Activated CD4-positive, alpha-beta T cell treated with anti-CD3 and anti-CD28 coated beads, Interleukin-2, amount 10 ng/mL, durations not matched to agents 7 days and 5 days (primary cell): ENCODE measurements around the gene STX1A. TPM values are rescaled to one million over a fixed set of nuclear protein-coding genes. Genes with fewer than 3 reads are reported as not detected.
"Not testable (repeated sequence)": the region's sequence is repeated elsewhere in the genome, so short reads cannot be mapped to it uniquely, and the experiment has no call there.

Experiments used
- CTCF ChIA-PET: fragments of 350-600 bp; sonication (Branson Sonifier 250); formaldehyde crosslinking; loops from one replicate; lab custom pipeline; 2021; ENCODE audit warnings: antibody characterized with exemption; lab: Charles Lee
- POLR2A ChIA-PET: fragments of 350-600 bp; sonication (Branson Sonifier 250); formaldehyde crosslinking; loops from one replicate; lab custom pipeline; 2021; ENCODE audit warnings: antibody characterized with exemption; lab: Charles Lee
- DNase-seq: peaks from one replicate; pipeline ENCODE4 v3.0.0-alpha.2; 2020
- H3K27ac Mint-ChIP-seq: one replicate; pipeline ENCODE4 v1.8.0; 2021; ENCODE audit warnings: mild to moderate bottlenecking, moderate library complexity, mixed read lengths
- H3K27me3 Mint-ChIP-seq: one replicate; pipeline ENCODE4 v1.8.0; 2021; ENCODE audit warnings: mixed read lengths
- H3K36me3 Mint-ChIP-seq: one replicate; pipeline ENCODE4 v1.8.0; 2021; ENCODE audit warnings: low read depth, mixed read lengths
- H3K4me1 Mint-ChIP-seq: one replicate; pipeline ENCODE4 v1.8.0; 2021; ENCODE audit warnings: mixed read lengths
- H3K4me3 Mint-ChIP-seq: one replicate; pipeline ENCODE4 v1.8.0; 2021; ENCODE audit warnings: mild to moderate bottlenecking, moderate library complexity, mixed read lengths
- H3K9me3 Mint-ChIP-seq: one replicate; pipeline ENCODE4 v1.8.0; 2021; ENCODE audit warnings: mixed read lengths
- total RNA-seq, 2 experiments: library from RNA; stranded (reverse); gene quantifications; one replicate each; pipeline ENCODE4 v1.2.3, GENCODE V29; 2021

The STX1A gene
- total RNA-seq, 2 experiments from 2014 or later = 6.7 to 7.4 TPM

DNA sequence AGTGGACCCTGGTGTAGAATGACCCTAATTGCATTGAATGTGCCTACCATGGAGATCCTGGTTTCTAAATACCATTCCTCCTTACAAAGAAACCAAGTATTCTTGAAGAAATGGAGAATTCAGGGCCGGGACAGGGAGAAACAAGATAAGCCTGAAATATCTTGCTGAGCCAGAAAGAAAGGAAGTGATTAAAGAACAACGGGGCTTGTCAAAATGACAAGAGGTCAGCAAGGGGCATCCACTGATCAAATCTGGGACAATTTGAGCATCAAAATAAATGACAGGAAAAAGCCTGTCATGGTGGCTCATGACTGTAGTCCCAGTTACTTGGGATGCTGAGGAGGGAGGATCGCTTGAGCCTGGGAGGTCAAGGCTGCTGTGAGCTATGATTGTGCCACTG, 11.0 kb upstream of the STX1A start:
- Mint-ChIP-seq H3K27ac (no peak overlapping the region), H3K4me3 (no peak overlapping the region), H3K27me3 (peaks cover 12% of the 10 kb centered on the region), H3K9me3 (no peaks in the 10 kb centered on the region), H3K4me1 (peaks cover 10% of the 10 kb centered on the region), H3K36me3 (no peaks in the 10 kb centered on the region)
- POLR2A ChIA-PET = no interaction called here
- CTCF ChIA-PET = interaction anchor here (1.0 kb wide), 1 partner anchor 10 kb away, joined by 3 read pairs; no protein-coding TSS in a partner anchor
- no peak for DNase-seq

DNA sequence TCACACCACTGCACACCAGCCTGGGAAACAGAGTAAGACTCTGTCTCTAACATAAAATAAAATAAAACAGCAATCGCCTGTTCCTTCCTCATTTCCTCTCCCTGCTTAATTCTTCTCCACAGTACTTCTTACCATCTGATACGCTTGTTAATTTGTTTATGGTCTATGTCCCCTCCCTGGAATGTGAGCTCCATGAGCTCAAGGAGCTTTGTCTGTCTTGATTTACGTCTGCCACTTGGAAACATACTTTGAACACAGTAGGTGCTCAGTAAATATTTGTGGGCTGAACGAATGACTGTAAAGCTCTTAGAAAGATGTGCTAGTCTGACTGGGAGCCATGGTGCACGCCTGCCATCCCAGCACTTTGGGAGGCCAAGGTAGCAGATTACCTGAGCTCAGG, 9.1 kb upstream of the STX1A start:
- H3K4me1 Mint-ChIP-seq = no peaks in the 10 kb centered on the region
- POLR2A ChIA-PET = no interaction called here
- CTCF ChIA-PET = interaction anchor here (0.6 to 2.1 kb wide), 4 partner anchors 12 to 161 kb away, joined by 3 to 11 read pairs (median 4); no protein-coding TSS in a partner anchor
- no peak for DNase-seq
- no peaks in the 10 kb centered on the region for H3K9me3 Mint-ChIP-seq
- no peak overlapping the region for H3K27ac Mint-ChIP-seq
- no peak overlapping the region for H3K4me3 Mint-ChIP-seq
- no peaks in the 10 kb centered on the region for H3K36me3 Mint-ChIP-seq
- peaks cover 12% of the 10 kb centered on the region for H3K27me3 Mint-ChIP-seq

DNA sequence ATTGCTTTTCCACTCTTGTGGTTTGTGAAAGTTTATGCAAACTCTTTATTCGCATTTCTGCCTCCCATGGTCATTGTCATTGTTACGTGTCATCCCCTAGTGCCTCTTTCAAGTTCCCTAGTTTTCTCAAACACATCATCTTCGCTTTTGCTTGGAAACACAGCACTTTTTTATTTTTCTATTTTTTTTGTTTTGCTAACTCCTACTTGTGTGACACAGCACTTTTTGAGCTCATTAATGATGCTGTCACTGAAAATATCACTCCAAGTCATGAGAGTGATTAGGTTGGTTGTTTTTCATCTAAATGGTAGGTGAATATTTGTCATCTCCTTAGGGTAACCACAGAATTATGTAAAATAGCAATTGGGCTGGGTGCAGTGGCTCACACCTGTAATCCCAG, 8.5 kb upstream of the STX1A start:
- Mint-ChIP-seq H3K36me3 (no peaks in the 10 kb centered on the region), H3K4me1 (no peaks in the 10 kb centered on the region), H3K9me3 (no peaks in the 10 kb centered on the region), H3K27ac (no peak overlapping the region), H3K4me3 (no peak overlapping the region), H3K27me3 (peaks cover 11% of the 10 kb centered on the region)
- ChIA-PET CTCF (interaction anchor here (1.7 to 2.1 kb wide), 2 partner anchors 13 to 121 kb away, joined by 3 to 11 read pairs; no protein-coding TSS in a partner anchor), POLR2A (no interaction called here)
- DNase-seq = no peak

DNA sequence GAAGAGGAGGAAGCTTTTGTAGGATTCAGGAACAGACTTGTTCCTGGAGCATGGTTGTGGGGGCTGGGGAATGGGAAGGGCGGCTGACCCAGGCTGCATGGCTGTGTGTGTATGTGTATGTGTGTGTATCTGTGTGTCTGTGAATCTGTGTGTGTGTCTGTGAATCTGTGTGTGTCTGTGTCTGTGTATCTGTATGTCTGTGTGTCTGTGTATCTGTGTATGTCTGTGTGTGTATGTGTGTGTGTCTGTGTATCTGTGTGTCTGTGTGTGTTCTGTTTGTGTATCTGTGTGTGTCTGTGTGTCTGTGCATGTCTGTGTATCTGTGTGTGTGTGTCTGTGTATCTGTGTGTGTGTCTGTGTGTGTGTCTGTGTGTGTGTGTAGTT, 6.6 kb upstream of the STX1A start:
- POLR2A ChIA-PET = no interaction called here

DNA sequence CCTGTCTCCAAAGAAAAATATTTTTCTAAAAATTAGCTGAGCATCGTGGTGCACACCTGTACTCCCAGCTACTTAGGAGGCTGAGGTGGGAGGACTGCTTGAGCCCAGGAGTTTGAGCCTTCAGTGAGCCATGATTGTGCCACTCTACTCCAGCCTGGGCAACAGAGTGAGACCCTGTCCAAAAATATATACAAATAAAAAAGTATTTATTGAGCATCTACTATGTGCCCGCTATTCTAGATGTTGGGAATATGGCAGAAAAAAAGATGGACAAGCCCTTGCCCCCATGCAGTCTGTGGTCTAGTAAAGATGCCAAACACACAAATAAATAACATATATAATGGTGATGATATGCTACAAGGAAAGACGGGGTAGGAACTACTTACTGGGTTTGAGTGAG, 4.3 kb upstream of the STX1A start:
- no peak for DNase-seq
- H3K27me3 Mint-ChIP-seq = peaks cover 25% of the 10 kb centered on the region

More for the DNA sequence above, 6.6 kb upstream of the STX1A start:
- CTCF ChIA-PET = interaction anchor here (1.0 to 2.9 kb wide), 5 partner anchors 9 to 119 kb away, joined by 3 to 14 read pairs (median 3); no protein-coding TSS in a partner anchor
- no peak for DNase-seq
- Mint-ChIP-seq H3K4me3 (no peak overlapping the region), H3K9me3 (no peaks in the 10 kb centered on the region), H3K27me3 (peaks cover 18% of the 10 kb centered on the region), H3K27ac (no peak overlapping the region), H3K4me1 (no peaks in the 10 kb centered on the region), H3K36me3 (no peaks in the 10 kb centered on the region)

DNA sequence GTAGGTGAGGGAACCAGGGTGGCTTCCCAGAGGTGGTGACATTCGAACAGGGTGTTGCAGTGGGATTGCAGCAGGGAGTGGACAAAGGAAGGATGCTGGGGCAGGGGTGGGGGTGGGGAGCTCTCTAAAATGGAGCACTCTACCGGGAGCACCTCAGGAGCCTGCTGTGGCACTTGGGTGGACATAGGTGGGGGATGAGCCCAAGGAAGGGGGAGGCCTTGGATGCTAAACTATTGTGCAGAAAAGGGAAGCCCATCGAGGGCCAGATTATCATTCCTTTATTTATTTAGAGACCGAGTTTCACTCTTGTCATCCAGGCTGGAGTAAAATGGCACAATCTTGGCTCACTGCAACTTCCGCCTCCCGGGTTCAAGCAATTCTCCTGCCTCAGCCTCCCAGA, 3.3 kb upstream of the STX1A start:
- no peak overlapping the region for H3K4me3 Mint-ChIP-seq
- H3K4me1 Mint-ChIP-seq = peaks cover 13% of the 10 kb centered on the region
- DNase-seq = no peak
- no peaks in the 10 kb centered on the region for H3K36me3 Mint-ChIP-seq
- no peak overlapping the region for H3K27ac Mint-ChIP-seq
- peaks cover 19% of the 10 kb centered on the region for H3K27me3 Mint-ChIP-seq
- CTCF ChIA-PET = no interaction called here
- no peaks in the 10 kb centered on the region for H3K9me3 Mint-ChIP-seq
- POLR2A ChIA-PET = no interaction called here

More for the DNA sequence above, 4.3 kb upstream of the STX1A start:
- no peaks in the 10 kb centered on the region for H3K36me3 Mint-ChIP-seq
- H3K4me3 Mint-ChIP-seq = no peak overlapping the region
- peaks cover 4% of the 10 kb centered on the region for H3K4me1 Mint-ChIP-seq
- CTCF ChIA-PET = interaction anchor here (2.4 to 2.9 kb wide), 2 partner anchors 11 to 117 kb away, joined by 9 to 14 read pairs; no protein-coding TSS in a partner anchor
- POLR2A ChIA-PET = no interaction called here
- no peaks in the 10 kb centered on the region for H3K9me3 Mint-ChIP-seq
- no peak overlapping the region for H3K27ac Mint-ChIP-seq

DNA sequence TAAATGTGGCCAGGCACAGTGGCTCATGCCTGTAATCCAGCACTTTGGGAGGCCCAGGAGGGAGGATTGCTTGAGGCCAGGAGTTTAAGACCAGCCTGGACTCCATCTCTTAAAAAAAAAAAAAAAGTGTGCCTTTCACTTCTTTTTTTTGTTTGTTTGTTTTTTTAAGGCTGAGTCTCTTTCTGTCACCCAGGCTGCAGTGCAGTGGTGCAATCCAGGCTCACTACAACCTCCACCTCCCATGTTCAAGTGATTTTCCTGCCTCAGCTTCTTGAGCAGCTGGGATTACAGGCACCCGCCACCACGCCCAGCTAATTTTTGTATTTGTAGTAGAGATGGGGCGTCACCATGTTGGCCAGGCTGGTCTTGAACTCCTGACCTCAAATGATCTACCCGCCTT, 2.7 kb upstream of the STX1A start:
- not testable (repeated sequence) for H3K36me3 Mint-ChIP-seq

DNA sequence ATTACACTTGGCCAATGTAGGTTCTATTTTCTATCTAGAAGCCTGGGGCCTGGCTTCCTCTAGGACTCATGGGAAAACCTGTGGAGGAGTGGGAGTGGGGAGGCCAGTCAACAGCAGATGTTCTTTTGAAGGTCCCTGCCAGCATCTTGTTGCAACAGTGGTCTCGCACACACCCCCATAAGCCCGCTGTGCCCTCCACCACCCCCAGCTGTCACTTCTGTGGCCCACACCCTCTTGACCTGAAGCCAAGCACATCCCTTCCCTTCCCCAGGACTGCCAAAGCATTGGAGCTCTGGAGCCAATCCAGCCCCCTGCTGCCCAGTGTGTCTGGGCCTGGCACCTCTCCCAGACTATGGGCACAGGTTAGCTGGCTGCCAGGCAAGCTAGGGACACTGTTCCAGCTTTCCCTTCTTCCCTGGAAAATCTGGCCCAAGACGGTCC, 1.9 kb upstream of the STX1A start:
- no peaks in the 10 kb centered on the region for H3K36me3 Mint-ChIP-seq
- H3K27ac Mint-ChIP-seq = no peak overlapping the region
- ChIA-PET POLR2A (no interaction called here), CTCF (interaction anchor here (0.9 to 1.0 kb wide), 2 partner anchors 34 to 114 kb away, joined by 3 to 4 read pairs; no protein-coding TSS in a partner anchor)
- no peaks in the 10 kb centered on the region for H3K9me3 Mint-ChIP-seq
- H3K4me1 Mint-ChIP-seq = peaks cover 24% of the 10 kb centered on the region
- no peak overlapping the region for H3K4me3 Mint-ChIP-seq
- peaks cover 19% of the 10 kb centered on the region for H3K27me3 Mint-ChIP-seq
- DNase-seq = no peak

More for the DNA sequence above, 2.7 kb upstream of the STX1A start:
- POLR2A ChIA-PET, DNase-seq, H3K9me3 Mint-ChIP-seq, H3K4me3 Mint-ChIP-seq, CTCF ChIA-PET, H3K27ac Mint-ChIP-seq: not testable (repeated sequence)
- H3K4me1 Mint-ChIP-seq = peaks cover 19% of the 10 kb centered on the region
- peaks cover 19% of the 10 kb centered on the region for H3K27me3 Mint-ChIP-seq

DNA sequence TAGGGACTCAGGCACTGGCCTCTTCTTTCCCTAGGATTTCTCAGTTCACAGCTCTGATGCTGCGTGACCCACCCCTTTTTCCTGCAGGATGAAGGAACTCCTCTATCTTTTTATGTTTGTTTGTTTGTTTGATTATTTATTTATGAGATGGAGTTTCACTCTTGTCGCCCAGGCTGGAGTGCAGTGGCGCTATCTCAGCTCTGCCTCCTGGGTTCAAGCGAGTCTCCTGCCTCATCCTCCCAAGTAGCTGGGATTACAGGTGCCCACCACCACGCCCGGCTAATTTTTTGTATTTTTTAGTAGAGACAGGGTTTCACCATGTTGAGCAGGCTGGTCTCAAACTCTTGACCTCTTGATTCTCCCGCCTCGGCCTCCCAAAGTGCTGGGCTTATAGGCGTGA, 974 bp upstream of the STX1A start:
- Mint-ChIP-seq H3K4me1 (peaks cover 32% of the 10 kb centered on the region), H3K27ac (peak overlapping the region; percentile 65), H3K27me3 (peaks cover 19% of the 10 kb centered on the region), H3K4me3 (peak overlapping the region; percentile 65)
- CTCF ChIA-PET = interaction anchor here (1.4 to 1.9 kb wide), 3 partner anchors 14 to 113 kb away, joined by 4 to 8 read pairs (median 4); no protein-coding TSS in a partner anchor
- H3K9me3 Mint-ChIP-seq, POLR2A ChIA-PET, DNase-seq, H3K36me3 Mint-ChIP-seq: not testable (repeated sequence)

DNA sequence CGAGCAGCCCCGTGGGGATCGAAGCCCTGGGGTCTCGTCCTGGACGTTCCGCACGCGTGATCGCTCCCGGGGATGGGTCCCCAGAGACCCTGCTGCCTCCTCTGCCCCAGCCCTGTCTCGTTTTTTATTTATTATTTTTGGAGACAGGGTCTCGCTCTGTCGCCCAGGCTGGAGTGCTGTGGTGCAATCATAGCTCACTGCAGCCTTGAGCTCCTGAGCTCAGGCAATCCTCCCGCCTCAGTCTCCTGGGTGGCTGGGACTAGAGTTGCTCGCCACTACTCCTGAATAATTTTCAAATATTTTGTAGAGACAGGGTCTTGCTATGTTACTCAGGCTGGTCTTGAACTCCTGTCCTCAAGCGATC, 319 bp upstream of the STX1A start:
- ChIA-PET CTCF (interaction anchor here (1.1 to 1.9 kb wide), 4 partner anchors 14 to 113 kb away, joined by 3 to 8 read pairs (median 4); no protein-coding TSS in a partner anchor), POLR2A (no interaction called here)
- peaks cover 32% of the 10 kb centered on the region for H3K4me1 Mint-ChIP-seq
- no peak for DNase-seq
- H3K36me3 Mint-ChIP-seq = no peaks in the 10 kb centered on the region
- peak overlapping the region; percentile 65 for H3K27ac Mint-ChIP-seq
- no peaks in the 10 kb centered on the region for H3K9me3 Mint-ChIP-seq
- H3K27me3 Mint-ChIP-seq = peaks cover 19% of the 10 kb centered on the region
- peak overlapping the region; percentile 65 for H3K4me3 Mint-ChIP-seq

DNA sequence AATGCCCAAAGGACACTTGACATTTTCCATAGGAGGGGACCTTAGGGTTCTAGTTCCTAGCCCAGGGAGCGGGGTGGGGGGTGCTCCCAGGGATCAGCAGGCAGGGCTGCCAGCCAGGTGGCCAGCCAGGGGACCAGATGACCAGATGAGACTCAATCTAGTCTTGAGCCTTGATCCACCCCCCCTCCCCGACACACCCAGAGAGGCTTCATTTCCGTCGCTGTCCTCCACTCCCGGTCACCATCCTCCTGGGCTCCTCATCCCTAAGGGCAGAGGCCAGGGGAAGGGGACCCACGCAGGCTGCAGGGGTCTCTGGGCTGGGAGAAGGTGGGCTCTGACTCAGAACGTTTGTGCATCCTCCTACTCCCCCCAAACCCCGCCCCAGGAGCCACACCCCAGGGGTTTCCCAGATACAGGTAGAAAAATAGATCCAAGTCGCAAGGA, 1.0 kb downstream of the STX1A start:
- Mint-ChIP-seq H3K27ac (peak overlapping the region; percentile 85), H3K36me3 (no peaks in the 10 kb centered on the region), H3K4me3 (peak overlapping the region; percentile 74), H3K4me1 (peaks cover 32% of the 10 kb centered on the region), H3K9me3 (no peaks in the 10 kb centered on the region), H3K27me3 (peaks cover 21% of the 10 kb centered on the region)
- no peak for DNase-seq
- POLR2A ChIA-PET = interaction anchor here (0.6 kb wide), 1 partner anchor 18 kb away, joined by 3 read pairs; no protein-coding TSS in a partner anchor
- CTCF ChIA-PET = interaction anchor here (1.0 to 2.0 kb wide), 2 partner anchors 12 to 16 kb away, joined by 5 to 10 read pairs; no protein-coding TSS in a partner anchor

DNA sequence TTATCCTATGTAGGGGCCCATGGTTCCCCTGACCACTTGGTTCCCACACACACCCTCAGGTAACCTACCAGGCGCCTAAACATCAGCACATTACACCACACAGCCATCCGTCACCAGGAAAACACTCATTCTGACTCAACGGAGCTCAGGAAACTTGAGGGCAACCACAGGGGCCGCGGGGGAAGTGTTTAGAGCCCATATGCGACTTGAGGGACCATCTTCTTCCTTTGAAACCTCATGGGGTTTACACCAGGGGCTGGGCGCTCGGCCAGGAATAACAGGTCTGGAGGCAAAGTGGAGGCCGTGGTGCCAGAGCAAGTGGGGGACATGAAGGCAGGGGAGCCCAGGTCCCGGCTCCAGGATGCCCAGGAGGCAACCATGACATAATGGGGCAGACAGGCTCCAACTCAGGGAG, 1.5 kb downstream of the STX1A start:
- ChIA-PET POLR2A (interaction anchor here (0.6 kb wide), 1 partner anchor 17 kb away, joined by 3 read pairs; no protein-coding TSS in a partner anchor), CTCF (interaction anchor here (0.7 to 2.0 kb wide), 4 partner anchors 11 to 111 kb away, joined by 3 to 10 read pairs (median 6); partner anchors contain the start of gene VPS37D)
- no peaks in the 10 kb centered on the region for H3K9me3 Mint-ChIP-seq
- peaks cover 33% of the 10 kb centered on the region for H3K4me1 Mint-ChIP-seq
- H3K36me3 Mint-ChIP-seq = no peaks in the 10 kb centered on the region
- DNase-seq = peak; percentile 75
- H3K27ac Mint-ChIP-seq = peak overlapping the region; percentile 85
- peak overlapping the region; percentile 74 for H3K4me3 Mint-ChIP-seq
- H3K27me3 Mint-ChIP-seq = peaks cover 25% of the 10 kb centered on the region
